MCF 10A (cell line): Measurements from ENCODE around the gene USB1. TPM values are rescaled to one million over a fixed set of nuclear protein-coding genes. Genes with fewer than 3 reads are reported as not detected.

Source experiments
- BruUV-seq: library from RNA; stranded (reverse); fragments of 400-500 nt; replicated peaks from 2 replicates; lab custom pipeline; 2021; lab: Mats Ljungman, UMichigan
- CTCF ChIA-PET: fragments of 300-600 bp; sonication (Branson Sonifier 250); formaldehyde crosslinking; extraction: SDS; loops from one replicate; lab custom pipeline; 2021; ENCODE audit warnings: antibody characterized with exemption, inconsistent platforms; lab: Yijun Ruan, JAX
- POLR2A ChIA-PET: fragments of 300-600, 350-650 bp; sonication (Branson Sonifier 250); formaldehyde crosslinking; extraction: SDS; loops from one replicate; lab custom pipeline; 2020; ENCODE audit warnings: antibody characterized with exemption, inconsistent platforms; lab: Yijun Ruan, JAX
- DNase-seq: peaks from one replicate; pipeline ENCODE4 v3.0.0-alpha.2; 2018; ENCODE audit not compliant: unreplicated experiment
- H3K27ac Mint-ChIP-seq: one replicate; pipeline ENCODE4 v1.8.0; 2022; ENCODE audit warnings: mild to moderate bottlenecking, low read depth, mixed read lengths; ENCODE audit not compliant: unreplicated experiment
- H3K27me3 Mint-ChIP-seq: one replicate; pipeline ENCODE4 v1.8.0; 2022; ENCODE audit warnings: mixed read lengths; ENCODE audit not compliant: insufficient read depth, unreplicated experiment
- H3K36me3 Mint-ChIP-seq: one replicate; pipeline ENCODE4 v1.8.0; 2022; ENCODE audit warnings: mild to moderate bottlenecking, moderate library complexity, mixed read lengths; ENCODE audit not compliant: insufficient read depth, unreplicated experiment
- H3K4me1 Mint-ChIP-seq: one replicate; pipeline ENCODE4 v1.8.0; 2022; ENCODE audit warnings: mixed read lengths; ENCODE audit not compliant: insufficient read depth, unreplicated experiment
- H3K4me3 Mint-ChIP-seq: one replicate; pipeline ENCODE4 v1.8.0; 2022; ENCODE audit warnings: mild to moderate bottlenecking, moderate library complexity, mixed read lengths; ENCODE audit not compliant: unreplicated experiment
- H3K9me3 Mint-ChIP-seq: one replicate; pipeline ENCODE4 v1.8.0; 2022; ENCODE audit warnings: mixed read lengths; ENCODE audit not compliant: unreplicated experiment
- CTCF ChIP-seq: fragments of 200-600 bp; IDR thresholded peaks from one replicate; pipeline ENCODE4 v1.8.0; 2022; ENCODE audit warnings: antibody characterized with exemption, mild to moderate bottlenecking; ENCODE audit not compliant: unreplicated experiment
- intact Hi-C: fragments of 100-400 bp; cut with micrococcal nuclease; formaldehyde crosslinking; loops from 2 replicates; pipeline ENCODE4 v1.14.1; 2022
- total RNA-seq: library from RNA; stranded (reverse); gene quantifications from 2 replicates; pipeline ENCODE4 v1.2.3, GENCODE V29; 2022

The USB1 gene
- total RNA-seq, 1 experiment from 2014 or later = 49.2 TPM

GRCh38 chr16:58035356-58036170 lies 34.4 kb downstream of the USB1 start:
- no peaks in the 10 kb centered on the region for H3K27me3 Mint-ChIP-seq
- TF ChIP-seq CTCF = no peak
- no peak for DNase-seq
- no peak overlapping the region for H3K4me3 Mint-ChIP-seq
- no peaks in the 10 kb centered on the region for H3K9me3 Mint-ChIP-seq
- intact Hi-C loops = no loop called here
- CTCF ChIA-PET = interaction anchor here (0.6 to 1.1 kb wide), 4 partner anchors 9 to 1233 kb away, joined by 3 to 5 read pairs (median 4); partner anchors contain the start of gene MMP15
- H3K27ac Mint-ChIP-seq = no peak overlapping the region
- POLR2A ChIA-PET = interaction anchor here (0.6 to 1.0 kb wide), 2 partner anchors 92 to 94 kb away, joined by 3 to 5 read pairs; partner anchors contain the start of gene CFAP20
- no peaks in the 10 kb centered on the region for H3K4me1 Mint-ChIP-seq
- H3K36me3 Mint-ChIP-seq = no peaks in the 10 kb centered on the region
- BruUV-seq = no TSS peak

- H3K27me3 Mint-ChIP-seq = no peaks in the 10 kb centered on the region
- H3K4me3 Mint-ChIP-seq = no peak overlapping the region
- no peak for DNase-seq
- no peaks in the 10 kb centered on the region for H3K36me3 Mint-ChIP-seq
- POLR2A ChIA-PET = interaction anchor here (1.0 kb wide), 1 partner anchor 92 kb away, joined by 5 read pairs; the partner anchor contains the start of gene CFAP20
- no peak for TF ChIP-seq CTCF
- H3K4me1 Mint-ChIP-seq = no peaks in the 10 kb centered on the region
- intact Hi-C loops = no loop called here
- H3K9me3 Mint-ChIP-seq = no peaks in the 10 kb centered on the region
- no TSS peak for BruUV-seq
- no peak overlapping the region for H3K27ac Mint-ChIP-seq
- CTCF ChIA-PET = interaction anchor here (1.0 to 1.1 kb wide), 2 partner anchors 11 to 85 kb away, joined by 3 to 4 read pairs; partner anchors contain the start of gene MMP15
Measured at GRCh38 chr16:58036943-58037342, 35.7 kb downstream of the USB1 start.

- ChIA-PET CTCF (interaction anchor here (1.0 kb wide), 1 partner anchor 84 kb away, joined by 3 read pairs; no protein-coding TSS in a partner anchor), POLR2A (no interaction called here)
- Mint-ChIP-seq H3K9me3 (no peaks in the 10 kb centered on the region), H3K36me3 (peaks cover 6% of the 10 kb centered on the region), H3K27me3 (no peaks in the 10 kb centered on the region), H3K4me3 (no peak overlapping the region), H3K27ac (no peak overlapping the region), H3K4me1 (no peaks in the 10 kb centered on the region)
- BruUV-seq = no TSS peak
- intact Hi-C loops = no loop called here
- no peak for DNase-seq
- no peak for TF ChIP-seq CTCF
Measured at GRCh38 chr16:58037365-58038057, 36.3 kb downstream of the USB1 start.

GRCh38 chr16:58038219-58038641 lies 37.0 kb downstream of the USB1 start:
- Mint-ChIP-seq H3K27me3 (no peaks in the 10 kb centered on the region), H3K27ac (no peak overlapping the region), H3K4me1 (no peaks in the 10 kb centered on the region), H3K9me3 (no peaks in the 10 kb centered on the region), H3K36me3 (peaks cover 6% of the 10 kb centered on the region), H3K4me3 (no peak overlapping the region)
- ChIA-PET POLR2A (no interaction called here), CTCF (no interaction called here)
- TF ChIP-seq CTCF = no peak
- intact Hi-C loops = no loop called here
- no TSS peak for BruUV-seq
- DNase-seq = no peak
